Right atrium auricular region (tissue), 2 donors: ENCODE results near the gene RPL31. TPM values are rescaled to one million over a fixed set of nuclear protein-coding genes. Genes with fewer than 3 reads are reported as not detected.

Experiments used
- DNase-seq: peaks from one replicate; pipeline ENCODE4 v3.0.0-alpha.2; 2019; ENCODE audit warnings: low spot score
- H3K27ac ChIP-seq, 2 donors: fragments of 200-600 bp; sonication (generic); 1 replicate in 1 of 2; 2 replicates in 1 of 2; pipeline ENCODE4 v1.5.1; 2016 to 2019
- H3K27me3 ChIP-seq, 2 donors: fragments of 200-600 bp; sonication (generic); one replicate each; pipeline versions ENCODE4 v1.5.1 to v1.6.0; 2017 to 2019
- H3K36me3 ChIP-seq: fragments of 200-600 bp; sonication (generic); one replicate; pipeline ENCODE4 v1.5.1; 2016
- H3K4me1 ChIP-seq, 2 donors: fragments of 200-600 bp; sonication (generic); one replicate each; pipeline versions ENCODE4 v1.5.1 to v1.6.0; 2017 to 2019
- H3K4me3 ChIP-seq, 2 donors: fragments of 200-600 bp; sonication (generic); 1 replicate in 1 of 2; 2 replicates in 1 of 2; pipeline ENCODE4 v1.5.1; 2017 to 2019; ENCODE audit warnings: mild to moderate bottlenecking in 1 of 2, moderate library complexity in 1 of 2
- H3K9me3 ChIP-seq, 2 donors: fragments of 200-600 bp; sonication (generic); one replicate each; pipeline ENCODE4 v1.5.1; 2019
- CTCF ChIP-seq, 2 donors: fragments of 200-600 bp; sonication (generic); IDR thresholded peaks; one replicate each; pipeline ENCODE4 v1.5.1; 2019; ENCODE audit warnings: antibody characterized with exemption in 2 of 2
- total RNA-seq, 2 donors: library from RNA; depleted of rRNA; stranded (reverse); fragments of >200 nt; gene quantifications; one replicate each; pipeline ENCODE4 v1.1.0, GENCODE V29; 2016

RPL31 gene
- total RNA-seq, 2 donors from 2014 or later, result 437 to 813 TPM

GRCh38 chr2:101004620-101005325 is 2.7 kb downstream of the RPL31 start:
- peaks cover 63% of the 10 kb centered on the region for H3K36me3 ChIP-seq
- H3K27ac ChIP-seq, result no peak overlapping the region

GRCh38 chr2:101006065-101006715 is 4.1 kb downstream of the RPL31 start:
- H3K4me1 ChIP-seq, result peaks cover 0 to 25% of the 10 kb centered on the region in 2 donors
- H3K4me3 ChIP-seq, result no peak overlapping the region
- H3K27ac ChIP-seq, result no peak overlapping the region
- peaks cover 77% of the 10 kb centered on the region for H3K36me3 ChIP-seq
- H3K27me3 ChIP-seq, result no peaks in the 10 kb centered on the region
- H3K9me3 ChIP-seq, result no peaks in the 10 kb centered on the region
- DNase-seq, result no peak
- TF ChIP-seq CTCF (IDR thresholded peaks at IDR 0.05), result no peak

More at GRCh38 chr2:101004620-101005325, 2.7 kb downstream of the RPL31 start:
- no peaks in the 10 kb centered on the region for H3K27me3 ChIP-seq
- H3K9me3 ChIP-seq, result no peaks in the 10 kb centered on the region
- no peak overlapping the region for H3K4me3 ChIP-seq
- no peak for TF ChIP-seq CTCF (IDR thresholded peaks at IDR 0.05)
- no peak for DNase-seq
- peaks cover 0 to 25% of the 10 kb centered on the region in 2 donors for H3K4me1 ChIP-seq

- no peak overlapping the region for H3K27ac ChIP-seq
- H3K9me3 ChIP-seq, result no peaks in the 10 kb centered on the region
- no peaks in the 10 kb centered on the region for H3K27me3 ChIP-seq
- H3K4me1 ChIP-seq, result peaks cover 0 to 20% of the 10 kb centered on the region in 2 donors
- H3K36me3 ChIP-seq, result peaks cover 81% of the 10 kb centered on the region
- no peak for TF ChIP-seq CTCF (IDR thresholded peaks at IDR 0.05)
- DNase-seq, result no peak
- H3K4me3 ChIP-seq, result no peak overlapping the region
Observed at GRCh38 chr2:101007415-101008345, 5.6 kb downstream of the RPL31 start.

GRCh38 chr2:101011152-101011551 is 9.1 kb downstream of the RPL31 start:
- peaks cover 60% of the 10 kb centered on the region for H3K36me3 ChIP-seq

More at GRCh38 chr2:101011152-101011551, 9.1 kb downstream of the RPL31 start:
- Histone ChIP-seq H3K4me1 (no peaks in the 10 kb centered on the region), H3K4me3 (no peak overlapping the region), H3K27ac (no peak overlapping the region), H3K9me3 (no peaks in the 10 kb centered on the region), H3K27me3 (no peaks in the 10 kb centered on the region)
- no peak for DNase-seq
- no peak for TF ChIP-seq CTCF (IDR thresholded peaks at IDR 0.05)
